ENCODE data around the gene TRANK1.

GRCh38 chr3:36840453-36840921 lies 104.4 kb downstream of the TRANK1 start:
- no peak for TF ChIP-seq CTCF (IDR thresholded peaks at IDR 0.05)
- TF ChIP-seq POLR2A (IDR thresholded peaks at IDR 0.05), result no peak

Measured in heart left ventricle (tissue), 13 donors.